Activated CD8-positive, alpha-beta memory T cell treated with anti-CD3 and anti-CD28 coated beads for 36 hours (primary cell): ENCODE results near the gene ADSS1. TPM values are rescaled to one million over a fixed set of nuclear protein-coding genes. Genes with fewer than 3 reads are reported as not detected.

Source experiments
- CTCF ChIA-PET: fragments of 350-600 bp; sonication (Branson Sonifier 250); formaldehyde crosslinking; loops from one replicate; lab custom pipeline; 2021; ENCODE audit warnings: antibody characterized with exemption; lab: Charles Lee
- POLR2A ChIA-PET: fragments of 350-600 bp; sonication (Branson Sonifier 250); formaldehyde crosslinking; loops from one replicate; lab custom pipeline; 2021; ENCODE audit warnings: antibody characterized with exemption; lab: Charles Lee
- total RNA-seq, 2 experiments: library from RNA; stranded (reverse); gene quantifications; one replicate each; pipeline ENCODE4 v1.2.3, GENCODE V29; 2021

The ADSS1 gene
- total RNA-seq, 2 experiments from 2014 or later: 1.7 to 1.8 TPM

DNA sequence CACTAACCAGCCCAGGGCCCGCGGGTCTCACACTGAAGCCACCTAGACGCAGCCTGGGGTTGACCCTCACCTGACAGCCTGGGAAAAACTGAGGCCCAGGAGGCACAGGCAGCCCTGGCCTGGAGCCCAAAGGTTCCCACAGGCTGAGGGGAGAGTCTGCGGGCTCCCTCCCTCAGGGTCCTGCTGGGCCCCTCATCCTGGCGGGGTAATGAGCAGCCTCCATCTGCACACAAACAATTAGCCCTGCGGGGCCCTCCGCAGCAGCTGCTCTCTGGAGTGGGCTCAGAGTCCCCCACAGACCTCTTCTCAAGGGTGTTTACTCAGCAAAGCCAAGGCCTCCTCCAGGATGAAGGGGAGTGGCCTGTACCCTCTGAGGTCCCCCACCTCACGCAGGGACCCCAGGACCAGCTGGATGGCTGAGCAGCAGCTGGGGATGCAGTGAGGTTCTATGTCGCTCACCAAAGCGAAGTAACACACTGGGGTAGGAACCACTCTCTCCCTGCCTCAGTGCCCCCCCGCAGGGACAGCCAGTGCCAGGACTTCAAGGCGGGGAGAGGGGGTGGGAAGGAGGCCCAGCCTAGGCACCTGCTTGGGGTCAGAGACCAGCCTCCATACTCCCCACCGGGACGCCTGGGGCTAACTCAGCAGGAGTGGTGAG lies 64.3 kb downstream of the ADSS1 start:
- POLR2A ChIA-PET: no interaction called here

GRCh38 chr14:104788873-104789663 lies 65.0 kb downstream of the ADSS1 start:
- CTCF ChIA-PET: interaction anchor here (1.2 to 3.4 kb wide), 2 partner anchors 20 to 37 kb away, joined by 3 to 12 read pairs; no protein-coding TSS in a partner anchor

More for the DNA sequence above, 64.3 kb downstream of the ADSS1 start:
- CTCF ChIA-PET: interaction anchor here (3.4 kb wide), 1 partner anchor 20 kb away, joined by 12 read pairs; no protein-coding TSS in a partner anchor

GRCh38 chr14:104789752-104790743 lies 66.0 kb downstream of the ADSS1 start:
- ChIA-PET POLR2A (no interaction called here), CTCF (interaction anchor here (1.2 to 3.4 kb wide), 4 partner anchors 11 to 36 kb away, joined by 3 to 12 read pairs (median 6); no protein-coding TSS in a partner anchor)

More at GRCh38 chr14:104788873-104789663, 65.0 kb downstream of the ADSS1 start:
- POLR2A ChIA-PET: interaction anchor here (0.5 kb wide), 1 partner anchor 553 kb away, joined by 3 read pairs; no protein-coding TSS in a partner anchor

DNA sequence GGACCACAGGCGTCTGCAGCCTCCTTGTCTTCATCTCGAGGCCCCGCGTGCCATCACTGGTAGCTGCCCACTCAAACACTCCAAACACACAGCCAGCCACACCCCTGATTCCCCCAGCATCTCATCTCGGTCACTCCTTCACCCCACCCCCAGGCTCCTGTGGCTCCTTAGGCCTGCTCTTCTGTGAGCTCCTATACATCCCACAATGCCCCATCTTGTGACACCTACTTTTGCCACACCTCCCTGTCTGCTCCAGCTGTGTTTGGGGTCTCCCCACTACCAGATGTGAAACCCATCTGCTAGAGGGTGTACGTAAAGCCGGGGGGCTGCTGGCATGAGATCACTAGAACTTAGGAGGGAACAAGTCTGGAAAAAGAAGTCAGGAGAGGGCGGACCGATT lies 67.4 kb downstream of the ADSS1 start:
- ChIA-PET CTCF (interaction anchor here (1.3 to 3.4 kb wide), 4 partner anchors 10 to 23 kb away, joined by 3 to 12 read pairs (median 6); partner anchors contain the start of gene ZBTB42), POLR2A (no interaction called here)

DNA sequence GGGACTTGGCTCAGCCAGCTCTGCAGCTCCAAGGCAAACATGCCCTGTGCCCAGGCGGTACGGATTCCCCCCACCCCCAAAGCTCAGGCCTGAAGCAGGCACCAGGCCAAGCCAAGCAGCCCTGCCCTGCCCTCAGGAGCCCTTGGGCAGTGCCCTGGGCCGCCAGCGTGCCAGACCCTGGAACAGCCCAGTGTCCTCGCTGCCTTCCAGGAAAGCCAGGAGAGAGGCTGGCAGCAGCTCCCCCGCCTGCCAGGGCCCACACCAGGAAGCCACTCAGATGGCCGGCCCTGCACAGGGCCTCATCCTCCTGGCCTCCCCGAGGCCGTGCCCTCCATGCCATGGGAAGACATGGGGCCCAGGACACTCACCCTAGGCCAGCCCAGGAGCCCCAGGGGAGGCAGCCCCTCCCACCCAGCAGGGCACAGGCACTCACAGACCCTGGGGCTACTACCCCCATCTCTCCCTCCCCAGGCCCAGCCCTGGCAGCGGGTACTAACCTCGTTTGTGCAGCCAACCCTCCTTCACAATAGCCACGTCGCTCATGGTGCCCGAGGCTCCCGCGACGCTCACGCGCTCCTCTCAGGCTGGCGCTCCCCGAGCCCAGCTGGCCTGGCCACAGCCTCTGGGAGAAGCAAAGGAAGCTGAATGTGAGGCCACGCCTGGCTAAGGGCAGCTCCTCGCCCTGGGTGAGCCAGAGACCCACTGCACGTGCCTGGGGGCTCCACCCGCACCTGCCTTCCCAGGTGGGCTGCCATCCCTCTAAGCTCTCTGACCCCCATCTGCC lies 68.3 kb downstream of the ADSS1 start:
- ChIA-PET CTCF (interaction anchor here (1.3 to 2.0 kb wide), 2 partner anchors 9 to 21 kb away, joined by 4 to 8 read pairs; partner anchors contain the start of gene ZBTB42), POLR2A (no interaction called here)

DNA sequence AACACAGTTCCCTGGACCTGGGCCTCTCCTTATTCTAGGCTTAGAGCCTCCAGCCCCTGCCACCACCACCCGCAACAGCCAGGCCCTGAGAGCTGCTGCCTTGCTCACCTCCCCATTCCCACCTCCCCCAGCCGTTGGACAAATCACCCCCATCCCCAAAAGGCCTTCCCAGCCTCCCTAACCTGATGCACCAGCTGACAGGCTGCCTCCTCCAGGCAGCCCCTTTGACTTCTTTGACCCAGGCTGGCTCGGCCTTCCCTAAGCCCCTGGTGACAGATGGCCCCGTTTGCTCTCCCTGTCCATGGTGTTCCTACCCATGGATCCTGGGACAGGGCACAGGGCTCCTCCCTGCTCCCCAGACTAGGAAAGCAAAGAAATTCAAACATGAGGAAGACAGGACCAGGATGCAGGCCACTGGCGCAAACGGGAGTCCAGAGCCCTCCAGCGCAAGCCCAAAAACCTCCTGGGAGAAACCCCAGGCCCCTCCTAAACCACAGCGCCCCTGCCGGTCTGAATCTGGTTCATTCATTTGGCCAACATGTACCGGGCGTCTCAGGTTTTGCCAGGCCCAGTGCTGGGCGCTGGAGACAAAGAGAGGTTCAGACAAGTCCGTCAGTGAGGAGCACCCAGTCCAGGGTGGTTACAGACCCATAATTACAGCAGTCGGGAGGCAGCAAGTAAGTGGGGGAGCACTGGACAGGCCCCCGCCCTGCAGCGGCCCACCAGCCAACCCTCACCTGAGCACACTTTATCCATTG lies 69.1 kb downstream of the ADSS1 start:
- CTCF ChIA-PET: interaction anchor here (2.2 kb wide), 1 partner anchor 24 kb away, joined by 18 read pairs; no protein-coding TSS in a partner anchor
- POLR2A ChIA-PET: no interaction called here

DNA sequence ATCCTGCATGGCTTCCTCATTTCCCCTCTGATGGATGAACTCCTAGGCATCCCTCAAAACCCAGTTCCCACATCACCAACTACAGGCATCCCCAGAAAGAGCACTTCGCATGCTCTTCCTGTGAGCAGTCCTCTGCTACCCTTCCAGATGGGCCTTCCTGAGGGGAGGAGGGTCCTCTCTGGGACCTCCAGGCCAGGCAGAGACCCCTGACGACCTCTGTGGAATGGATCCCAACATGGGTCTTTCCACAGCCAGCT lies 69.6 kb downstream of the ADSS1 start:
- POLR2A ChIA-PET: no interaction called here
- CTCF ChIA-PET: interaction anchor here (2.2 kb wide), 1 partner anchor 25 kb away, joined by 18 read pairs; no protein-coding TSS in a partner anchor

DNA sequence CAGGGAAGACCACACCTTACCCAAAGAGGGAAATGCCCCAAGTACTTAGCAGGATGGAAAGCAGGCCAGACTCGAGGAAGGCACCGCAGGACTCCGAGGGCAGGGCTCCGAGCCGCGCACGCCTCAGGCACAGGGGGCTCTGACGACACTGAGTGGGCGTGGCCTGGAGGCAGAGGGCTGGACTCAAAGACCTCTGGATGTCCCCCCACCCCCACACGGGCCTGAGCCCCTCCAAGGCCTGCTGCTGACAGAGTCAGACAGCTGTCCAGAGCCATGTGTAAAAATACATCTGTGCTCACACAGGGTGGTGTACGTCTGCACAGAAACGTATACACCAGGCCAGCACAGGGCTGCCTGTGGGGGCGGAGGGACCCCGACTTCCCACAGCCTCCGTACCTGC lies 70.1 kb downstream of the ADSS1 start:
- POLR2A ChIA-PET: interaction anchor here (0.5 kb wide), 2 partner anchors 18 to 366 kb away, joined by 6 to 7 read pairs; no protein-coding TSS in a partner anchor
- CTCF ChIA-PET: interaction anchor here (1.0 to 2.2 kb wide), 3 partner anchors 25 to 42 kb away, joined by 3 to 18 read pairs (median 8); no protein-coding TSS in a partner anchor

DNA sequence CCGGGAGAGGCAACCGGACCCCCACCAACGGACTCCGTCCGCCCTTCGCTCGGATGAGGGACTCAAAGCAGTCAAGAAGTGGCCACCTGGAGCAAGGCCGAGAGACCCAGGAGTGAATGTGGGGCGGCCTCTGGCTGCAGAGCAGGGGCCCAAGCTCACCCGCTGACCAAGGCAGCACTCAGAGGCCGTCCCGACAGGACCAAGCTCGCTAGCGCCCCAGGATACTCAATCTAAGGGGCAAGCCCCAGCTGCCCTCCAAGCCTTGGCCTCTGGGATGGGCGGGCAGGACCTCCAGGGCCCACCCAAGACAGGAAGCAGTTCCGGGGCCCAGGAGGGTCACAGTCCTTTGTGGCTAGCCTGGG lies 70.6 kb downstream of the ADSS1 start:
- ChIA-PET POLR2A (no interaction called here), CTCF (interaction anchor here (1.0 to 2.2 kb wide), 3 partner anchors 26 to 42 kb away, joined by 3 to 18 read pairs (median 8); no protein-coding TSS in a partner anchor)

- ChIA-PET POLR2A (interaction anchor here (1.4 kb wide), 1 partner anchor 43 kb away, joined by 6 read pairs; the partner anchor contains the start of gene SIVA1), CTCF (interaction anchor here (1.0 to 2.2 kb wide), 4 partner anchors 26 to 43 kb away, joined by 3 to 18 read pairs (median 6); partner anchors contain the start of gene SIVA1)
Measured at GRCh38 chr14:104794993-104795780, 71.2 kb downstream of the ADSS1 start, which contains the start of gene AKT1. Gene AKT1 (minus strand): TSS chr14:104795748. CDS start chr14:104792643, 3,105 bp downstream.

GRCh38 chr14:104795781-104796686 lies 72.0 kb downstream of the ADSS1 start:
- POLR2A ChIA-PET: interaction anchor here (0.6 to 1.4 kb wide), 2 partner anchors 30 to 44 kb away, joined by 5 to 6 read pairs; partner anchors contain the start of gene SIVA1

GRCh38 chr14:104796687-104797081 lies 72.7 kb downstream of the ADSS1 start:
- CTCF ChIA-PET: no interaction called here

More at GRCh38 chr14:104795781-104796686, 72.0 kb downstream of the ADSS1 start:
- CTCF ChIA-PET: interaction anchor here (0.6 to 1.0 kb wide), 2 partner anchors 27 to 43 kb away, joined by 3 read pairs; partner anchors contain the start of gene SIVA1

More at GRCh38 chr14:104796687-104797081, 72.7 kb downstream of the ADSS1 start:
- POLR2A ChIA-PET: interaction anchor here (1.4 kb wide), 1 partner anchor 44 kb away, joined by 6 read pairs; the partner anchor contains the start of gene SIVA1
